Calu3 (cell line): ENCODE results near the gene FER. TPM values are rescaled to one million over a fixed set of nuclear protein-coding genes. Genes with fewer than 3 reads are reported as not detected.
"Not testable (repeated sequence)": the region's sequence is repeated elsewhere in the genome, so short reads cannot be mapped to it uniquely, and the experiment has no call there.

Experiments used
- BruUV-seq: library from RNA; stranded (reverse); fragments of 400-500 nt; replicated peaks from 2 replicates; lab custom pipeline; 2021; lab: Mats Ljungman, UMichigan
- CTCF ChIA-PET: fragments of 300-600 bp; sonication (Branson Sonifier 250); formaldehyde crosslinking; loops from one replicate; lab custom pipeline; 2022; ENCODE audit warnings: antibody characterized with exemption; lab: Charles Lee
- DNase-seq: peaks from one replicate; pipeline ENCODE4 v3.0.0; 2022
- H3K27ac Mint-ChIP-seq: one replicate; pipeline ENCODE4 v1.8.0; 2022; ENCODE audit warnings: mixed read lengths; ENCODE audit not compliant: unreplicated experiment
- H3K27me3 Mint-ChIP-seq: one replicate; pipeline ENCODE4 v1.8.0; 2022; ENCODE audit warnings: mixed read lengths; ENCODE audit not compliant: unreplicated experiment
- H3K36me3 Mint-ChIP-seq: one replicate; pipeline ENCODE4 v1.8.0; 2022; ENCODE audit warnings: mild to moderate bottlenecking, moderate library complexity, mixed read lengths; ENCODE audit not compliant: insufficient read depth, unreplicated experiment
- H3K4me1 Mint-ChIP-seq: one replicate; pipeline ENCODE4 v1.8.0; 2022; ENCODE audit warnings: mild to moderate bottlenecking, low read depth, mixed read lengths; ENCODE audit not compliant: unreplicated experiment
- H3K4me3 Mint-ChIP-seq: one replicate; pipeline ENCODE4 v1.8.0; 2022; ENCODE audit warnings: mild to moderate bottlenecking, low read depth, moderate library complexity, mixed read lengths; ENCODE audit not compliant: unreplicated experiment
- H3K9me3 Mint-ChIP-seq: one replicate; pipeline ENCODE4 v1.8.0; 2022; ENCODE audit warnings: low read depth, mixed read lengths; ENCODE audit not compliant: unreplicated experiment
- intact Hi-C: fragments of 100-400 bp; cut with micrococcal nuclease; formaldehyde crosslinking; loops from one replicate; pipeline ENCODE4 v1.10.0; 2022; ENCODE audit not compliant: unreplicated experiment
- total RNA-seq: library from RNA; stranded (reverse); gene quantifications from 2 replicates; pipeline ENCODE4 v1.2.3, GENCODE V29; 2022
- TF ChIP-seq, protein P1 (sequence below): fragments of 200-600 bp; IDR thresholded peaks from one replicate; pipeline ENCODE4 v1.8.0; 2022; ENCODE audit warnings: antibody characterized with exemption; ENCODE audit not compliant: unreplicated experiment

Gene FER
- total RNA-seq, 1 experiment from 2014 or later = 32.9 TPM

DNA sequence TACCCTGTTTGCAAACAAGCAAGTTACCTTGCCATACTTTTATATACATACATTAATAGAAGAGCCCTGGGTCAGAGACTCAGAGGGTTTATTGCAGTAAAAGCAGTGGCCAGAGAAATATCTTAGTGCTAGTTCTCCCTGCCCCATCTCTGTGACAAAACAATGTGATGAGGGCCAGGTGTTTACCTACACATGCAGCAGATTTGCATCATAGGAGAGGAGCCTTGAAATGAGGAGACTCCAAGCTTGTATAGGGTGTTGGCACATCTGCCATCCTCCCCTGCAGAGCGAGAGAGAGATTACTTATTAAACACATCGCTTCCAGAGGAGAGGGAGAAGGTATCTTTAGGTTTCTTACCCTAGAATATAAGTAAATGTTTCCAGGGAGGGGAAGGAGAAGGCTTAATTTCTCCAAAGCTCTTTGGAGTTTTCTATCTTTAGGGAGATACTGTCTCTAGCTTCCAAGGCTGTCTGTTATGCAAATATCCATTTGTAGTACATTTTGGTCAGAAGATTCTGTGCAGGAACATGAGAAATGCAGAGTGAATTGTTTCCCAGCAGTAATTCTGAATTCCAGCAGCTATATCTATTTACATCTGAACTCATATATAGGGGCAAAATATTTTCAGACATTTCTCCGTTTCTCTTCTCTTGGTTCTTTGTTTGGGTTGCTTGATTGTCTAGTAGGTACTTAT is 15.7 kb downstream of the FER start:
- Mint-ChIP-seq H3K4me1 (peaks cover 14% of the 10 kb centered on the region), H3K4me3 (no peak overlapping the region), H3K36me3 (no peaks in the 10 kb centered on the region), H3K27ac (no peak overlapping the region), H3K9me3 (no peaks in the 10 kb centered on the region), H3K27me3 (no peaks in the 10 kb centered on the region)
- no TSS peak for BruUV-seq
- TF ChIP-seq, protein P1, sequence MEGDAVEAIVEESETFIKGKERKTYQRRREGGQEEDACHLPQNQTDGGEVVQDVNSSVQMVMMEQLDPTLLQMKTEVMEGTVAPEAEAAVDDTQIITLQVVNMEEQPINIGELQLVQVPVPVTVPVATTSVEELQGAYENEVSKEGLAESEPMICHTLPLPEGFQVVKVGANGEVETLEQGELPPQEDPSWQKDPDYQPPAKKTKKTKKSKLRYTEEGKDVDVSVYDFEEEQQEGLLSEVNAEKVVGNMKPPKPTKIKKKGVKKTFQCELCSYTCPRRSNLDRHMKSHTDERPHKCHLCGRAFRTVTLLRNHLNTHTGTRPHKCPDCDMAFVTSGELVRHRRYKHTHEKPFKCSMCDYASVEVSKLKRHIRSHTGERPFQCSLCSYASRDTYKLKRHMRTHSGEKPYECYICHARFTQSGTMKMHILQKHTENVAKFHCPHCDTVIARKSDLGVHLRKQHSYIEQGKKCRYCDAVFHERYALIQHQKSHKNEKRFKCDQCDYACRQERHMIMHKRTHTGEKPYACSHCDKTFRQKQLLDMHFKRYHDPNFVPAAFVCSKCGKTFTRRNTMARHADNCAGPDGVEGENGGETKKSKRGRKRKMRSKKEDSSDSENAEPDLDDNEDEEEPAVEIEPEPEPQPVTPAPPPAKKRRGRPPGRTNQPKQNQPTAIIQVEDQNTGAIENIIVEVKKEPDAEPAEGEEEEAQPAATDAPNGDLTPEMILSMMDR = no peak
- intact Hi-C loops = no loop called here
- no peak for DNase-seq
- CTCF ChIA-PET = no interaction called here

DNA sequence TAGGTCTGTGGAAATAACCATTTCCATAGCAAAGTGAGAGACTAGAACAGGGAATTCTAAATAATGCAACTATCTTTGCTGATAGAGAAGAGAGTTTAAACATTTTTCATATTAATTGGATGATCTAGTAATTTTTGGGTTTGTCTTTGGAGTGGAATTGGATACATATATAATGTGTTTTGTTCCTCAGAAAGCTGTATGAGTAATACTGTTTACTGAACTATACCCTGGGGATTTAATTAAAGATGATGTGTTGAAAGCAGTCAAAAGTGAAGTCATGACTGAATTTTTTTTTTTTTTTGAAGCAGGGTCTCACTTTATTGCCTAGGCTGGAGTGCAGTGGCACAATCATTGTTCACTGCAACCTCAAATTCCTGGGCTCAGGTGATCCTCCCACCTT is 17.9 kb downstream of the FER start:
- CTCF ChIA-PET = no interaction called here
- TF ChIP-seq, protein P1 = no peak
- Mint-ChIP-seq H3K27me3 (no peaks in the 10 kb centered on the region), H3K36me3 (no peaks in the 10 kb centered on the region), H3K9me3 (no peaks in the 10 kb centered on the region), H3K4me3 (no peak overlapping the region), H3K4me1 (peaks cover 14% of the 10 kb centered on the region), H3K27ac (no peak overlapping the region)
- no TSS peak for BruUV-seq
- no peak for DNase-seq
- intact Hi-C loops = no loop called here

DNA sequence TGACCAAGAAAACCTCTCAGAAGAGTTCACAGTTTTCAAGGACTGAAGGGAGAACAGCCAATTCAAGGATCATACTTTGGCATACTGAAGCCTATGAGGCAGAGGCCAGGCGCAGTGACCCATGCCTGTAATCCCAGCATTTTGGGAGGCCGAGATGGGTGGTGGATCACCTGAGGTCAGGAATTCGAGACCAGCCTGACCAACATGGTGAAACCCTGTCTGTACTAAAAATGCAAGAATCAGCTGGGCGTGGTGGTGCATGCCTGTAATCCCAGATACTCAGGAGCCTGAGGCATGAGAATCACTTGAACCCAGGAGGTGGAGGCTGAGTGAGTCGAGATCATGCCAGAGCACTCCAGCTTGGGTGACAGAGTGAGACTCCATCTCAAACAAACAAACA is 19.2 kb downstream of the FER start:
- H3K4me3 Mint-ChIP-seq, H3K27ac Mint-ChIP-seq, DNase-seq, H3K9me3 Mint-ChIP-seq, BruUV-seq, intact Hi-C loops, CTCF ChIA-PET, H3K36me3 Mint-ChIP-seq, H3K27me3 Mint-ChIP-seq: not testable (repeated sequence)
- peaks cover 14% of the 10 kb centered on the region for H3K4me1 Mint-ChIP-seq

DNA sequence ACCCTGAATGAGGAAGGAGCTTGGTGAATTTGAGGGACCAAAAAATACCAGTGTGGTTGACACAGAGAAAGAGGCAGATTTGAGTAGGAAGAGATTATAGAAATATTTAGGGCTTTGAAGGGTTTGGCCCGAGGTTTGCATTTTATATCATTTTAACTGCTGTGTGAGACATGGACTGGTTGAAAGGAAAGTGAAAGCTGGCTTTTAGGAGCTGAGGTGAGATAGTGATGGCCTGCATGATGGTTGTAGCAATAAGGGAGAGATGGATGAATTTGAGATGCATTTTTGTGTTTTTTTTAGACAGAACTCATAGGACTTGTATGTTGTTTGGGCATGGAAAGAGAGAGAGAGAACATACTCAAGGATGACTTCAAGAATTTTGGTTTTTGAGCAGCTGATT is 21.7 kb downstream of the FER start:
- Mint-ChIP-seq H3K9me3 (no peaks in the 10 kb centered on the region), H3K27ac (no peak overlapping the region), H3K36me3 (no peaks in the 10 kb centered on the region), H3K4me1 (peaks cover 8% of the 10 kb centered on the region), H3K27me3 (no peaks in the 10 kb centered on the region), H3K4me3 (no peak overlapping the region)
- intact Hi-C loops = no loop called here
- DNase-seq = no peak
- TF ChIP-seq, protein P1 = no peak
- CTCF ChIA-PET = no interaction called here
- BruUV-seq = no TSS peak

DNA sequence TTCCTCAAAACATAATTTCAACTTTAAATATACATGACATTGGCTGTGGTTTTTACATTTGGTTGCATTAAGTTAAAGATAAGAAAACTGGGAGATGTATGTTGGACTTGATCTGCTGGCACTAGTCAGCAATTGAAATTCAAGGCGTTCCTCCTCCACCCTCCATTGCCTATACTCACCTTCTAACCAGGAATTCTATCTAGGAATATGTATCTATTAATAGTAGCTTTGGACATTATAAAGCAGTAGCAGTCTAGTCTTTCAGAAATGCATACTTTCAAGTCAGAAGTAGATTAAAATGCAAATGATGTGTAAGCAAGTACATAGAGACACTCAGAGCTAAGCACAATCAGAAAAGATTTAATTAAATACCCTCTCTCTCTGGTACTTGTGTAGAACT is 24.9 kb downstream of the FER start:
- no TSS peak for BruUV-seq
- CTCF ChIA-PET = no interaction called here

More for the DNA sequence above, 24.9 kb downstream of the FER start:
- no peaks in the 10 kb centered on the region for H3K4me1 Mint-ChIP-seq
- H3K27me3 Mint-ChIP-seq = no peaks in the 10 kb centered on the region
- H3K4me3 Mint-ChIP-seq = no peak overlapping the region
- no peaks in the 10 kb centered on the region for H3K36me3 Mint-ChIP-seq
- intact Hi-C loops = no loop called here
- TF ChIP-seq, protein P1 = no peak
- H3K27ac Mint-ChIP-seq = no peak overlapping the region
- no peak for DNase-seq
- peaks cover 3% of the 10 kb centered on the region for H3K9me3 Mint-ChIP-seq
